ENCODE data around the gene PTCHD1. TPM values are rescaled to one million over a fixed set of nuclear protein-coding genes. Genes with fewer than 3 reads are reported as not detected.

The PTCHD1 gene
- total RNA-seq, 4 donors from 2014 or later, result 7.8 to 24.8 (median 9.6) TPM

GRCh38 chrX:23366914-23367313 lies 32.3 kb downstream of the PTCHD1 start:
- no peak for TF ChIP-seq POLR2AphosphoS5 (IDR thresholded peaks at IDR 0.05)
- no peak for TF ChIP-seq EP300 (IDR thresholded peaks at IDR 0.05)
- no peak for TF ChIP-seq CTCF (IDR thresholded peaks at IDR 0.05)
- TF ChIP-seq POLR2A (IDR thresholded peaks at IDR 0.05), result no peak
- Histone ChIP-seq H3K9me3 (no peaks in the 10 kb centered on the region), H3K27me3 (no peaks in the 10 kb centered on the region), H3K4me1 (no peaks in the 10 kb centered on the region), H3K4me3 (no peak overlapping the region), H3K27ac (no peak overlapping the region), H3K36me3 (no peaks in the 10 kb centered on the region)
- ATAC-seq, result no peak
- 89 to 97% methylated on average over 4 of the region's 4 CpGs for WGBS, 2 donors (ENCODE audit: low coverage in 1 of 2)

- ATAC-seq, result no peak
- TF ChIP-seq POLR2A (IDR thresholded peaks at IDR 0.05) (no peak), CTCF (IDR thresholded peaks at IDR 0.05) (no peak), EP300 (IDR thresholded peaks at IDR 0.05) (no peak), POLR2AphosphoS5 (IDR thresholded peaks at IDR 0.05) (no peak)
- no peaks in the 10 kb centered on the region for H3K27me3 ChIP-seq
- WGBS, 2 donors (ENCODE audit: low coverage in 1 of 2), result 60 to 68% methylated on average over 1 to 5 of the region's 6 CpGs
- no peak overlapping the region for H3K4me3 ChIP-seq
- no peak overlapping the region for H3K27ac ChIP-seq
- peaks cover 0 to 17% (median 0%) of the 10 kb centered on the region in 3 donors for H3K4me1 ChIP-seq
- no peaks in the 10 kb centered on the region for H3K9me3 ChIP-seq
- no peaks in the 10 kb centered on the region for H3K36me3 ChIP-seq
Measured at GRCh38 chrX:23369027-23369426, 34.4 kb downstream of the PTCHD1 start.

GRCh38 chrX:23372220-23372902 lies 37.7 kb downstream of the PTCHD1 start:
- H3K27ac ChIP-seq, result peak overlapping the region in 3 of 4 donors; percentile 50 to 65 (median 62)
- H3K9me3 ChIP-seq, result no peaks in the 10 kb centered on the region
- H3K36me3 ChIP-seq, result no peaks in the 10 kb centered on the region
- no peak for ATAC-seq
- 66 to 78% methylated on average over 4 to 5 of the region's 5 CpGs for WGBS, 2 donors (ENCODE audit: low coverage in 1 of 2)
- H3K4me1 ChIP-seq, result peaks cover 0 to 33% (median 0%) of the 10 kb centered on the region in 3 donors
- no peak overlapping the region for H3K4me3 ChIP-seq
- TF ChIP-seq POLR2A (IDR thresholded peaks at IDR 0.05) (no peak), EP300 (IDR thresholded peaks at IDR 0.05) (no peak), POLR2AphosphoS5 (IDR thresholded peaks at IDR 0.05) (peak; percentile 41)
- H3K27me3 ChIP-seq, result no peaks in the 10 kb centered on the region

- TF ChIP-seq POLR2AphosphoS5 (IDR thresholded peaks at IDR 0.05) (peak; percentile 82), EP300 (IDR thresholded peaks at IDR 0.05) (no peak)
Measured at GRCh38 chrX:23373129-23373804, 38.6 kb downstream of the PTCHD1 start.

GRCh38 chrX:23374291-23374690 lies 39.6 kb downstream of the PTCHD1 start:
- no peak for ATAC-seq
- H3K9me3 ChIP-seq, result no peaks in the 10 kb centered on the region
- H3K4me3 ChIP-seq, result no peak overlapping the region
- no peak for TF ChIP-seq CTCF (IDR thresholded peaks at IDR 0.05)
- TF ChIP-seq POLR2A (IDR thresholded peaks at IDR 0.05), result no peak
- no peak for TF ChIP-seq POLR2AphosphoS5 (IDR thresholded peaks at IDR 0.05)
- no peak for TF ChIP-seq EP300 (IDR thresholded peaks at IDR 0.05)
- no peaks in the 10 kb centered on the region for H3K27me3 ChIP-seq
- H3K4me1 ChIP-seq, result peaks cover 0 to 40% (median 0%) of the 10 kb centered on the region in 3 donors
- peak overlapping the region in 2 of 4 donors; percentile 65 to 75 for H3K27ac ChIP-seq
- 32 to 44% methylated on average over 3 to 4 of the region's 4 CpGs for WGBS, 2 donors (ENCODE audit: low coverage in 1 of 2)
- no peaks in the 10 kb centered on the region for H3K36me3 ChIP-seq

More at GRCh38 chrX:23373129-23373804, 38.6 kb downstream of the PTCHD1 start:
- H3K27ac ChIP-seq, result peak overlapping the region in 3 of 4 donors; percentile 50 to 75 (median 65)
- H3K36me3 ChIP-seq, result no peaks in the 10 kb centered on the region
- peak; percentile 89 for ATAC-seq
- no peak overlapping the region for H3K4me3 ChIP-seq
- H3K27me3 ChIP-seq, result no peaks in the 10 kb centered on the region
- no peaks in the 10 kb centered on the region for H3K9me3 ChIP-seq
- 11 to 29% methylated on average over 5 of the region's 5 CpGs for WGBS, 2 donors (ENCODE audit: low coverage in 1 of 2)
- H3K4me1 ChIP-seq, result peaks cover 0 to 40% (median 0%) of the 10 kb centered on the region in 3 donors

All from gastroesophageal sphincter (tissue), 4 donors.